Body of pancreas (tissue), 4 donors: ENCODE data around the gene S100A11.

Source experiments
- POLR2A ChIP-seq, 3 donors: fragments of 450-650 bp; IDR thresholded peaks; one replicate each; pipeline ENCODE4 v1.6.1; 2016; ENCODE audit warnings: antibody characterized with exemption in 3 of 3, mild to moderate bottlenecking in 2 of 3
- TF ChIP-seq, protein P1 (sequence below), 7 experiments: fragments of 450-650 bp in 4 of 7; fragments of 200-600 bp in 3 of 7; sonication (generic) in 3 of 7; IDR thresholded peaks; one replicate each; pipeline ENCODE4 v1.5.1; 2016 to 2019; ENCODE audit warnings: antibody characterized with exemption in 7 of 7

GRCh38 chr1:152071123-152071522, 34.3 kb upstream of the S100A11 start:
- TF ChIP-seq, protein P1, sequence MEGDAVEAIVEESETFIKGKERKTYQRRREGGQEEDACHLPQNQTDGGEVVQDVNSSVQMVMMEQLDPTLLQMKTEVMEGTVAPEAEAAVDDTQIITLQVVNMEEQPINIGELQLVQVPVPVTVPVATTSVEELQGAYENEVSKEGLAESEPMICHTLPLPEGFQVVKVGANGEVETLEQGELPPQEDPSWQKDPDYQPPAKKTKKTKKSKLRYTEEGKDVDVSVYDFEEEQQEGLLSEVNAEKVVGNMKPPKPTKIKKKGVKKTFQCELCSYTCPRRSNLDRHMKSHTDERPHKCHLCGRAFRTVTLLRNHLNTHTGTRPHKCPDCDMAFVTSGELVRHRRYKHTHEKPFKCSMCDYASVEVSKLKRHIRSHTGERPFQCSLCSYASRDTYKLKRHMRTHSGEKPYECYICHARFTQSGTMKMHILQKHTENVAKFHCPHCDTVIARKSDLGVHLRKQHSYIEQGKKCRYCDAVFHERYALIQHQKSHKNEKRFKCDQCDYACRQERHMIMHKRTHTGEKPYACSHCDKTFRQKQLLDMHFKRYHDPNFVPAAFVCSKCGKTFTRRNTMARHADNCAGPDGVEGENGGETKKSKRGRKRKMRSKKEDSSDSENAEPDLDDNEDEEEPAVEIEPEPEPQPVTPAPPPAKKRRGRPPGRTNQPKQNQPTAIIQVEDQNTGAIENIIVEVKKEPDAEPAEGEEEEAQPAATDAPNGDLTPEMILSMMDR (IDR thresholded peaks at IDR 0.05) = no peak
- TF ChIP-seq POLR2A (IDR thresholded peaks at IDR 0.05) = no peak
